Panc1 (cell line): Measurements from ENCODE around the gene GALNT10. TPM values are rescaled to one million over a fixed set of nuclear protein-coding genes. Genes with fewer than 3 reads are reported as not detected.

Experiments used
- ATAC-seq: fragments of 200-7000 bp; cut with Tn5 transposase; 2 replicates; pipeline ENCODE4 v1.9.1; 2020; ENCODE audit warnings: mild to moderate bottlenecking, moderate library complexity
- BruUV-seq: library from RNA; stranded (reverse); fragments of 400-500 nt; replicated peaks from 2 replicates; lab custom pipeline; 2021; lab: Mats Ljungman, UMichigan
- CTCF ChIA-PET: fragments of 300-600 bp; sonication (Branson Sonifier 250); formaldehyde crosslinking; loops from one replicate; lab custom pipeline; 2022; ENCODE audit warnings: antibody characterized with exemption; lab: Charles Lee
- POLR2A ChIA-PET: fragments of 300-600 bp; sonication (Branson Sonifier 250); formaldehyde crosslinking; loops from one replicate; lab custom pipeline; 2022; ENCODE audit warnings: antibody characterized with exemption; lab: Charles Lee
- DNase-seq: peaks from one replicate; pipeline ENCODE4 v3.0.0-alpha.2; 2010; ENCODE audit warnings: low read depth, low spot score
- H3K27ac ChIP-seq: 2 replicates; pipeline ENCODE4 v1.5.1; 2011; ENCODE audit warnings: mild to moderate bottlenecking, low read length, inconsistent platforms
- H3K27me3 ChIP-seq: fragments of 200-500 bp; sonication (Bioruptor generic); 2 replicates; pipeline ENCODE4 v1.6.0; 2014; ENCODE audit warnings: low read length, inconsistent platforms; ENCODE audit not compliant: control insufficient read depth, insufficient read depth
- H3K36me3 ChIP-seq: fragments of 200-500 bp; sonication (Bioruptor generic); 2 replicates; pipeline ENCODE4 v1.5.1; 2014; ENCODE audit warnings: inconsistent platforms, mild to moderate bottlenecking, low read length, moderate library complexity; ENCODE audit not compliant: control insufficient read depth, insufficient read depth
- H3K4me1 ChIP-seq: 2 replicates; pipeline ENCODE4 v1.5.1; 2011; ENCODE audit warnings: inconsistent platforms, mild to moderate bottlenecking, low read length, moderate library complexity; ENCODE audit not compliant: control insufficient read depth, insufficient read depth
- H3K4me3 ChIP-seq, 2 experiments: 2 replicates each; pipeline ENCODE4 v1.5.1; 2011 to 2012; ENCODE audit warnings: low read depth in 2 of 2, low read length in 2 of 2, mild to moderate bottlenecking in 2 of 2, inconsistent platforms in 1 of 2, moderate library complexity in 1 of 2
- H3K9me3 ChIP-seq: fragments of 200-500 bp; sonication (Bioruptor generic); 2 replicates; pipeline ENCODE4 v1.5.1; 2014; ENCODE audit warnings: low read depth, mild to moderate bottlenecking, inconsistent platforms, low read length, moderate library complexity; ENCODE audit not compliant: control insufficient read depth, insufficient read depth
- POLR2AphosphoS5 ChIP-seq: IDR thresholded peaks from 2 replicates; pipeline ENCODE4 v1.6.1; 2012; ENCODE audit warnings: mild to moderate bottlenecking, low read depth, low read length, moderate library complexity
- SIN3A ChIP-seq: IDR thresholded peaks from 2 replicates; pipeline ENCODE4 v1.6.1; 2012; ENCODE audit warnings: low read depth, mild to moderate bottlenecking, low read length, moderate library complexity, borderline replicate concordance; ENCODE audit not compliant: insufficient read depth
- TCF7L2 ChIP-seq: IDR thresholded peaks from 2 replicates; pipeline ENCODE4 v1.6.1; 2011; ENCODE audit warnings: mild to moderate bottlenecking, low read depth, low read length, inconsistent platforms
- in situ Hi-C: cut with HindIII; loops from 2 replicates; pipeline ENCODE4 v1.10.0; 2016; ENCODE audit warnings: low sequenced_read_pairs, low pct_unique_long_range_greater_than_20kb
- intact Hi-C: fragments of 100-400 bp; cut with micrococcal nuclease; formaldehyde crosslinking; loops from one replicate; pipeline ENCODE4 v1.10.0; 2022; ENCODE audit not compliant: unreplicated experiment
- total RNA-seq: library from RNA; stranded (reverse); gene quantifications from one replicate; pipeline ENCODE4 v1.2.1, GENCODE V29; 2021; ENCODE audit not compliant: unreplicated experiment
- TF ChIP-seq, protein P1 (sequence below): fragments of 450-650 bp; IDR thresholded peaks from 2 replicates; pipeline ENCODE4 v1.5.1; 2017; ENCODE audit warnings: mild to moderate bottlenecking
- TF ChIP-seq, protein P2 (sequence below), 2 experiments: IDR thresholded peaks; 2 replicates each; pipeline ENCODE4 v1.6.1; 2011 to 2012; ENCODE audit warnings: low read depth in 2 of 2, control low read depth in 1 of 2, low read length in 1 of 2, mild to moderate bottlenecking in 1 of 2, moderate library complexity in 1 of 2; ENCODE audit not compliant: insufficient read depth in 1 of 2

Gene GALNT10
- total RNA-seq, 1 experiment from 2014 or later, result 50.5 TPM

DNA sequence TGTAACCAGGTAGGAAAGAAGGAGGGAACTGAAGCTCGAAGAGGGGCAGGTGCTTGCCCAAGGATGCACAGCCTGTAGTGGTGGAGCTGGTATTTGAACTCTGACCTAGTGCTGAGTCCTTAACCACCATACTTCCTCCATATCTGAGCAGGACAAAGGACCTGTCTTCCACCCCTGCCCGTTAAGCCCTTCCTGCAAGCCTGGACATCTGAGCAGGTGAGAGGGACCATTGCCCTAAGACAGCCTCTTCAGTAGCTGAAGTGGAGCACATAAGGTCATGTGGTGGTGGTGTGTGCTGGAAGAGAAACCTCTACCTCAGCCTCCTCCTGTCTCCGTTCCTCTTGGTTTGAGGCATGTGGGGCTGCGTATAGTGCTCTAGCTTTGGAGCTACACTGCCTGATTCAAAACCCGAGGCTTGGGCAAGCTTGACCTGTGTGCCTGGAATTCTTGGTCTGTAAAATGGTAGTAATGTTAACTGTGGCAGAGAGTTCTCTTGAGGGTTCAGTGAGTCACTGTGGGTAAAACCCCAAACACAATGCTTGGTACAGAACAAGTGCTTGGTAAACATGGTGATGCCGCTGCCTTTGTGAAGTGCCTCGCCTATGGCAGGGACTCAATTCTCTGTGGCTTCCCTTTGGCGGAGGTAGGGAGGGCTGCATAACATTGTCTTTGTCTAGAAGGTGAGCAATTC is 7.4 kb downstream of the GALNT10 start:
- H3K4me1 ChIP-seq, result peaks cover 16% of the 10 kb centered on the region
- in situ Hi-C loops (no loop called here), intact Hi-C loops (loop anchor here (5.0 kb wide), 1 partner anchor 204 kb away; no protein-coding TSS in a partner anchor)
- H3K36me3 ChIP-seq, result no peaks in the 10 kb centered on the region
- ChIA-PET CTCF (interaction anchor here (0.6 to 1.2 kb wide), 2 partner anchors 126 to 208 kb away, joined by 6 to 9 read pairs; no protein-coding TSS in a partner anchor), POLR2A (no interaction called here)
- H3K27me3 ChIP-seq, result no peaks in the 10 kb centered on the region
- H3K9me3 ChIP-seq, result no peaks in the 10 kb centered on the region
- BruUV-seq, result no TSS peak
- H3K27ac ChIP-seq, result no peak overlapping the region
- DNase-seq (no peak), ATAC-seq (peak; percentile 80)
- no peak for TF ChIP-seq TCF7L2
- no peak for TF ChIP-seq SIN3A
- TF ChIP-seq, protein P1, sequence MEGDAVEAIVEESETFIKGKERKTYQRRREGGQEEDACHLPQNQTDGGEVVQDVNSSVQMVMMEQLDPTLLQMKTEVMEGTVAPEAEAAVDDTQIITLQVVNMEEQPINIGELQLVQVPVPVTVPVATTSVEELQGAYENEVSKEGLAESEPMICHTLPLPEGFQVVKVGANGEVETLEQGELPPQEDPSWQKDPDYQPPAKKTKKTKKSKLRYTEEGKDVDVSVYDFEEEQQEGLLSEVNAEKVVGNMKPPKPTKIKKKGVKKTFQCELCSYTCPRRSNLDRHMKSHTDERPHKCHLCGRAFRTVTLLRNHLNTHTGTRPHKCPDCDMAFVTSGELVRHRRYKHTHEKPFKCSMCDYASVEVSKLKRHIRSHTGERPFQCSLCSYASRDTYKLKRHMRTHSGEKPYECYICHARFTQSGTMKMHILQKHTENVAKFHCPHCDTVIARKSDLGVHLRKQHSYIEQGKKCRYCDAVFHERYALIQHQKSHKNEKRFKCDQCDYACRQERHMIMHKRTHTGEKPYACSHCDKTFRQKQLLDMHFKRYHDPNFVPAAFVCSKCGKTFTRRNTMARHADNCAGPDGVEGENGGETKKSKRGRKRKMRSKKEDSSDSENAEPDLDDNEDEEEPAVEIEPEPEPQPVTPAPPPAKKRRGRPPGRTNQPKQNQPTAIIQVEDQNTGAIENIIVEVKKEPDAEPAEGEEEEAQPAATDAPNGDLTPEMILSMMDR, result no peak
- TF ChIP-seq, protein P2, sequence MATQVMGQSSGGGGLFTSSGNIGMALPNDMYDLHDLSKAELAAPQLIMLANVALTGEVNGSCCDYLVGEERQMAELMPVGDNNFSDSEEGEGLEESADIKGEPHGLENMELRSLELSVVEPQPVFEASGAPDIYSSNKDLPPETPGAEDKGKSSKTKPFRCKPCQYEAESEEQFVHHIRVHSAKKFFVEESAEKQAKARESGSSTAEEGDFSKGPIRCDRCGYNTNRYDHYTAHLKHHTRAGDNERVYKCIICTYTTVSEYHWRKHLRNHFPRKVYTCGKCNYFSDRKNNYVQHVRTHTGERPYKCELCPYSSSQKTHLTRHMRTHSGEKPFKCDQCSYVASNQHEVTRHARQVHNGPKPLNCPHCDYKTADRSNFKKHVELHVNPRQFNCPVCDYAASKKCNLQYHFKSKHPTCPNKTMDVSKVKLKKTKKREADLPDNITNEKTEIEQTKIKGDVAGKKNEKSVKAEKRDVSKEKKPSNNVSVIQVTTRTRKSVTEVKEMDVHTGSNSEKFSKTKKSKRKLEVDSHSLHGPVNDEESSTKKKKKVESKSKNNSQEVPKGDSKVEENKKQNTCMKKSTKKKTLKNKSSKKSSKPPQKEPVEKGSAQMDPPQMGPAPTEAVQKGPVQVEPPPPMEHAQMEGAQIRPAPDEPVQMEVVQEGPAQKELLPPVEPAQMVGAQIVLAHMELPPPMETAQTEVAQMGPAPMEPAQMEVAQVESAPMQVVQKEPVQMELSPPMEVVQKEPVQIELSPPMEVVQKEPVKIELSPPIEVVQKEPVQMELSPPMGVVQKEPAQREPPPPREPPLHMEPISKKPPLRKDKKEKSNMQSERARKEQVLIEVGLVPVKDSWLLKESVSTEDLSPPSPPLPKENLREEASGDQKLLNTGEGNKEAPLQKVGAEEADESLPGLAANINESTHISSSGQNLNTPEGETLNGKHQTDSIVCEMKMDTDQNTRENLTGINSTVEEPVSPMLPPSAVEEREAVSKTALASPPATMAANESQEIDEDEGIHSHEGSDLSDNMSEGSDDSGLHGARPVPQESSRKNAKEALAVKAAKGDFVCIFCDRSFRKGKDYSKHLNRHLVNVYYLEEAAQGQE (IDR thresholded peaks at IDR 0.05; ENCODE audit: insufficient read depth in 1 of 2, low read depth in 2 of 2, low read length in 1 of 2), result no peak
- TF ChIP-seq POLR2AphosphoS5, result no peak
- H3K4me3 ChIP-seq, result no peak overlapping the region

DNA sequence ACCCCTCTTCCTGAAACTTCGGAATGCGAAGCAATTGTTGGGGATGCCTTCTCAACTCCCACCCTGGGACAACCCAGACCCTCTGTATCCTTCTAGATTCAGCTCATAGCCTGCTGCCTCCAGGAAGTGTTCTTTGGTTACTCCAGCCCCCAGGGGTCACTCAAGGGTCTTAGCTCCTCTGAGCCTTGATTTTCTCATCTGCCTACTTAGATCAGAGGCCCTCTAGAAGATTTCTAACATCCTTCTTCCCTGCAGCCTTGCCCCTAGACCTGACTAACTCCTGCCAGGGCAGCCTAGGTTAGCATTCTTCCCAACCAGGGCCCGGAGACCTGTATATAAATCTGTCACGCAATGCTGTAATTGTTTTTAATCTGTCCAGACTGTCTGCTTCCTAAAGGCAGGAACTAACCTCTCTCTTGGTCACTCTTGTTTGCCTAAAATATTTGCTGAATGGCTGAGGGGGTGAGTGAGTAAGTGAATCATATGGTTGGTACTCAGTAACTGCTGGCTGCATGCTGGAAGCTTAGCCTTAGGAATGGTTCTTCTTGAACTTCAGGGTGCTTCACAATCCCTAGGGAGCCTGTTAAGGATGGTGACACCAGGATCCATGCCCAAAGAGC is 8.2 kb downstream of the GALNT10 start:
- ChIA-PET CTCF (interaction anchor here (0.6 kb wide), 1 partner anchor 207 kb away, joined by 6 read pairs; no protein-coding TSS in a partner anchor), POLR2A (interaction anchor here (0.6 kb wide), 1 partner anchor 68 kb away, joined by 3 read pairs; no protein-coding TSS in a partner anchor)
- BruUV-seq, result no TSS peak
- Histone ChIP-seq H3K9me3 (no peaks in the 10 kb centered on the region), H3K4me3 (no peak overlapping the region), H3K27me3 (no peaks in the 10 kb centered on the region), H3K27ac (no peak overlapping the region), H3K4me1 (peaks cover 16% of the 10 kb centered on the region), H3K36me3 (no peaks in the 10 kb centered on the region)
- ATAC-seq (peak; percentile 83), DNase-seq (peak; percentile 80)
- TF ChIP-seq, protein P2 (IDR thresholded peaks at IDR 0.05; ENCODE audit: insufficient read depth in 1 of 2, low read depth in 2 of 2, low read length in 1 of 2), result no peak
- TF ChIP-seq SIN3A (no peak), TCF7L2 (no peak), POLR2AphosphoS5 (no peak)
- TF ChIP-seq, protein P1, result no peak
- intact Hi-C loops, result loop anchor here (5.0 kb wide), 1 partner anchor 204 kb away; no protein-coding TSS in a partner anchor
- in situ Hi-C loops, result no loop called here
